OCI-LY7 (cell line): ENCODE measurements around the gene EDNRA. TPM values are rescaled to one million over a fixed set of nuclear protein-coding genes. Genes with fewer than 3 reads are reported as not detected.

ENCODE experiments used
- BruUV-seq: library from RNA; stranded (reverse); fragments of 400-500 nt; replicated peaks from 2 replicates; lab custom pipeline; 2021; lab: Mats Ljungman, UMichigan
- CTCF ChIA-PET: fragments of 300-600 bp; sonication (Branson Sonifier 250); formaldehyde crosslinking; loops from one replicate; lab custom pipeline; 2022; ENCODE audit warnings: antibody characterized with exemption; ENCODE audit not compliant: unreplicated experiment; lab: Charles Lee
- POLR2A ChIA-PET: fragments of 300-600 bp; sonication (Branson Sonifier 250); formaldehyde crosslinking; loops from one replicate; lab custom pipeline; 2022; ENCODE audit warnings: antibody characterized with exemption; lab: Charles Lee
- DNase-seq: peaks from one replicate; pipeline ENCODE4 v3.0.0-alpha.2; 2015; ENCODE audit warnings: low spot score
- H2AFZ ChIP-seq: fragments of 200-600 bp; sonication (generic), shearing (Covaris generic); 2 replicates; pipeline ENCODE4 v1.6.1; 2014; ENCODE audit warnings: mild to moderate bottlenecking, antibody characterized with exemption, low read length, moderate library complexity
- H3K27ac ChIP-seq: fragments of 200-600 bp; sonication (generic); 2 replicates; pipeline ENCODE4 v1.5.1; 2014; ENCODE audit warnings: mixed run types, low read depth, mild to moderate bottlenecking, moderate library complexity, low read length, inconsistent platforms; ENCODE audit not compliant: poor library complexity, severe bottlenecking
- H3K36me3 ChIP-seq: fragments of 200-600 bp; sonication (generic); 2 replicates; pipeline ENCODE4 v1.6.1; 2014; ENCODE audit warnings: mild to moderate bottlenecking, antibody characterized with exemption, low read length, moderate library complexity, mixed read lengths; ENCODE audit not compliant: insufficient read depth
- H3K4me1 ChIP-seq: fragments of 200-600 bp; sonication (generic); 2 replicates; pipeline ENCODE4 v1.5.1; 2014; ENCODE audit warnings: mild to moderate bottlenecking, low read length; ENCODE audit not compliant: insufficient read depth, poor library complexity, severe bottlenecking
- H3K4me2 ChIP-seq: fragments of 200-600 bp; sonication (generic); 2 replicates; pipeline ENCODE4 v1.6.1; 2014; ENCODE audit warnings: mild to moderate bottlenecking, low read length
- H3K4me3 ChIP-seq: fragments of 200-600 bp; sonication (generic); 2 replicates; pipeline ENCODE4 v1.5.1; 2014; ENCODE audit warnings: mild to moderate bottlenecking, low read depth, low read length; ENCODE audit not compliant: poor library complexity, severe bottlenecking
- H3K79me2 ChIP-seq: fragments of 200-600 bp; sonication (generic); 2 replicates; pipeline ENCODE4 v1.6.1; 2016; ENCODE audit warnings: low read depth, mild to moderate bottlenecking, low read length, moderate library complexity, mixed read lengths; ENCODE audit not compliant: insufficient read depth
- H3K9me2 ChIP-seq: fragments of 200-600 bp; sonication (generic); 2 replicates; pipeline ENCODE4 v1.6.1; 2016; ENCODE audit warnings: mild to moderate bottlenecking, low read length, mixed read lengths; ENCODE audit not compliant: insufficient read depth
- H3K9me3 ChIP-seq: fragments of 200-600 bp; sonication (generic); 2 replicates; pipeline ENCODE4 v1.6.1; 2014; ENCODE audit warnings: mild to moderate bottlenecking, mixed run types, low read length, mixed read lengths
- H4K20me1 ChIP-seq: fragments of 200-600 bp; sonication (generic); 2 replicates; pipeline ENCODE4 v1.6.1; 2014; ENCODE audit warnings: mild to moderate bottlenecking, antibody characterized with exemption, low read length, moderate library complexity, mixed read lengths; ENCODE audit not compliant: insufficient read depth
- EZH2phosphoT487 ChIP-seq: fragments of 200-600 bp; sonication (generic); IDR thresholded peaks from 2 replicates; pipeline ENCODE4 v1.6.1; 2018; ENCODE audit warnings: low read depth, borderline replicate concordance, mild to moderate bottlenecking, mixed run types, antibody characterized with exemption, low read length, moderate library complexity, mixed read lengths
- intact Hi-C: fragments of 100-400 bp; cut with micrococcal nuclease; formaldehyde crosslinking; loops from one replicate; pipeline ENCODE4 v1.10.0; 2022; ENCODE audit not compliant: unreplicated experiment
- total RNA-seq, 2 experiments: library from RNA; depleted of rRNA in 1 of 2; stranded (reverse); fragments of >200 nt in 1 of 2; shearing (Covaris generic) in 1 of 2; gene quantifications; 2 replicates each; pipeline ENCODE4 v1.2.3, GENCODE V29; 2014 to 2022
- TF ChIP-seq, protein P1 (sequence below): fragments of 200-600 bp; sonication (generic); conservative IDR thresholded peaks from 2 replicates; pipeline ENCODE4 v1.5.1; 2014; ENCODE audit warnings: mild to moderate bottlenecking, antibody characterized with exemption, low read length, moderate library complexity, mixed read lengths

Gene EDNRA
- total RNA-seq, 2 experiments from 2014 or later, result not detected

DNA sequence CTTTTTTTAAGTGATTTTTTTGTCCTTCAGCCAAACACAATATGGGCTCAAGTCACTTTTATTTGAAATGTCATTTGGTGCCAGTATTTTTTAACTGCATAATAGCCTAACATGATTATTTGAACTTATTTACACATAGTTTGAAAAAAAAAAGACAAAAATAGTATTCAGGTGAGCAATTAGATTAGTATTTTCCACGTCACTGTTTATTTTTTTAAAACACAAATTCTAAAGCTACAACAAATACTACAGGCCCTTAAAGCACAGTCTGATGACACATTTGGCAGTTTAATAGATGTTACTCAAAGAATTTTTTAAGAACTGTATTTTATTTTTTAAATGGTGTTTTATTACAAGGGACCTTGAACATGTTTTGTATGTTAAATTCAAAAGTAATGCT is 62.1 kb downstream of the EDNRA start:
- no peaks in the 10 kb centered on the region for H3K36me3 ChIP-seq
- no peaks in the 10 kb centered on the region for H3K79me2 ChIP-seq
- no TSS peak for BruUV-seq
- no peaks in the 10 kb centered on the region for H3K9me3 ChIP-seq
- H2AFZ ChIP-seq, result no peak overlapping the region
- ChIA-PET CTCF (no interaction called here), POLR2A (no interaction called here)
- no peak overlapping the region for H3K4me2 ChIP-seq
- no peaks in the 10 kb centered on the region for H4K20me1 ChIP-seq
- intact Hi-C loops, result no loop called here
- no peak overlapping the region for H3K4me3 ChIP-seq
- DNase-seq, result no peak
- no peak overlapping the region for H3K27ac ChIP-seq
- H3K4me1 ChIP-seq, result no peaks in the 10 kb centered on the region
- no peaks in the 10 kb centered on the region for H3K9me2 ChIP-seq
- no peak for TF ChIP-seq EZH2phosphoT487
- TF ChIP-seq, protein P1, sequence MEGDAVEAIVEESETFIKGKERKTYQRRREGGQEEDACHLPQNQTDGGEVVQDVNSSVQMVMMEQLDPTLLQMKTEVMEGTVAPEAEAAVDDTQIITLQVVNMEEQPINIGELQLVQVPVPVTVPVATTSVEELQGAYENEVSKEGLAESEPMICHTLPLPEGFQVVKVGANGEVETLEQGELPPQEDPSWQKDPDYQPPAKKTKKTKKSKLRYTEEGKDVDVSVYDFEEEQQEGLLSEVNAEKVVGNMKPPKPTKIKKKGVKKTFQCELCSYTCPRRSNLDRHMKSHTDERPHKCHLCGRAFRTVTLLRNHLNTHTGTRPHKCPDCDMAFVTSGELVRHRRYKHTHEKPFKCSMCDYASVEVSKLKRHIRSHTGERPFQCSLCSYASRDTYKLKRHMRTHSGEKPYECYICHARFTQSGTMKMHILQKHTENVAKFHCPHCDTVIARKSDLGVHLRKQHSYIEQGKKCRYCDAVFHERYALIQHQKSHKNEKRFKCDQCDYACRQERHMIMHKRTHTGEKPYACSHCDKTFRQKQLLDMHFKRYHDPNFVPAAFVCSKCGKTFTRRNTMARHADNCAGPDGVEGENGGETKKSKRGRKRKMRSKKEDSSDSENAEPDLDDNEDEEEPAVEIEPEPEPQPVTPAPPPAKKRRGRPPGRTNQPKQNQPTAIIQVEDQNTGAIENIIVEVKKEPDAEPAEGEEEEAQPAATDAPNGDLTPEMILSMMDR, result no peak

DNA sequence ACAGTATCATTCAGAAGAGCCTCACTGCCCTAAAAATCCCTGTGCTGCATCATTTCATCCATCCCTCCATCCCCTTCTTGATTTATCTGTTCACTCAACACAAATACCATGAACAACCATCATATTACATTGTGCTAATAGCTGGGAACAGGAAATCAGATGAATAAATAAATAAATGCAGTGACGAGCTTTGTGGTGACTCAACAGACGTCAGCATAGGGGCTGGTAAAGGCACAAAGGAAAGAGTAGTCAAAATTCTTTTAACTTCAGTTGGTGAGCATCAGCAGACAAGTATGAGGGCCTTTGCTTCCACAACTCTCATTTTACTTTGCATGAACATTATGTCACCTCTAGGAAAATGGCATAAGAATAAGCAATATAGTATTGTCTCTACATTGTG is 65.5 kb downstream of the EDNRA start:
- Histone ChIP-seq H4K20me1 (no peaks in the 10 kb centered on the region), H3K4me1 (no peaks in the 10 kb centered on the region), H3K4me2 (no peak overlapping the region), H3K79me2 (no peaks in the 10 kb centered on the region), H3K4me3 (no peak overlapping the region), H3K9me3 (no peaks in the 10 kb centered on the region), H3K27ac (no peak overlapping the region), H3K36me3 (no peaks in the 10 kb centered on the region), H3K9me2 (no peaks in the 10 kb centered on the region), H2AFZ (no peak overlapping the region)
- intact Hi-C loops, result no loop called here
- CTCF ChIA-PET, result no interaction called here
- DNase-seq, result no peak
- BruUV-seq, result no TSS peak
- POLR2A ChIA-PET, result no interaction called here
- TF ChIP-seq EZH2phosphoT487, result no peak
- TF ChIP-seq, protein P1, result no peak

GRCh38 chr4:147547314-147548056 is 66.6 kb downstream of the EDNRA start:
- Histone ChIP-seq H3K27ac (no peak overlapping the region), H3K36me3 (no peaks in the 10 kb centered on the region), H3K4me2 (no peak overlapping the region), H3K4me1 (no peaks in the 10 kb centered on the region), H2AFZ (no peak overlapping the region), H3K9me3 (no peaks in the 10 kb centered on the region), H3K4me3 (no peak overlapping the region), H3K9me2 (no peaks in the 10 kb centered on the region), H3K79me2 (no peaks in the 10 kb centered on the region), H4K20me1 (no peaks in the 10 kb centered on the region)
- BruUV-seq, result no TSS peak
- ChIA-PET CTCF (no interaction called here), POLR2A (interaction anchor here (0.6 kb wide), 1 partner anchor 49 kb away, joined by 3 read pairs; no protein-coding TSS in a partner anchor)
- intact Hi-C loops, result no loop called here
- no peak for TF ChIP-seq EZH2phosphoT487
- TF ChIP-seq, protein P1, result no peak
- no peak for DNase-seq
